ENCODE data around the gene CACUL1. TPM values are rescaled to one million over a fixed set of nuclear protein-coding genes. Genes with fewer than 3 reads are reported as not detected.
A peak's percentile ranks its signal among the peaks of the same experiment; 100 is the strongest.

Gene CACUL1
- total RNA-seq, 2 experiments from 2014 or later = 18.4 to 19.2 TPM

- DNase-seq = no peak
- Mint-ChIP-seq H3K4me1 (ENCODE audit: low read depth) (peaks cover 17% of the 10 kb centered on the region), H3K27ac (no peak overlapping the region), H3K9me3 (no peaks in the 10 kb centered on the region), H3K4me3 (no peak overlapping the region), H3K27me3 (ENCODE audit: low read depth) (no peaks in the 10 kb centered on the region), H3K36me3 (ENCODE audit: low read depth) (no peaks in the 10 kb centered on the region)
- intact Hi-C loops (cut with micrococcal nuclease) = no loop called here
- CTCF ChIA-PET = interaction anchor here (0.7 to 1.1 kb wide), 3 partner anchors 157 to 267 kb away, joined by 3 to 4 read pairs (median 3); no protein-coding TSS in a partner anchor
Observed at GRCh38 chr10:118725886-118726500, 28.8 kb downstream of the CACUL1 start.

- Mint-ChIP-seq H3K36me3 (ENCODE audit: low read depth) (no peaks in the 10 kb centered on the region), H3K4me3 (no peak overlapping the region), H3K9me3 (no peaks in the 10 kb centered on the region), H3K27ac (no peak overlapping the region), H3K4me1 (ENCODE audit: low read depth) (peaks cover 3% of the 10 kb centered on the region), H3K27me3 (ENCODE audit: low read depth) (no peaks in the 10 kb centered on the region)
- CTCF ChIA-PET = interaction anchor here (1.0 to 1.7 kb wide), 2 partner anchors 14 to 155 kb away, joined by 3 to 5 read pairs; no protein-coding TSS in a partner anchor
- DNase-seq = no peak
- intact Hi-C loops (cut with micrococcal nuclease) = no loop called here
Observed at GRCh38 chr10:118723466-118723865, 31.3 kb downstream of the CACUL1 start.

- H3K27ac Mint-ChIP-seq = no peak overlapping the region
- CTCF ChIA-PET = interaction anchor here (0.7 to 3.6 kb wide), 14 partner anchors 9 to 182 kb away, joined by 3 to 66 read pairs (median 4); partner anchors contain the start of gene CACUL1
- DNase-seq = no peak
- no peaks in the 10 kb centered on the region for H3K9me3 Mint-ChIP-seq
- no peaks in the 10 kb centered on the region for H3K27me3 Mint-ChIP-seq (ENCODE audit: low read depth)
- H3K4me3 Mint-ChIP-seq = no peak overlapping the region
- peaks cover 10% of the 10 kb centered on the region for H3K4me1 Mint-ChIP-seq (ENCODE audit: low read depth)
- no peaks in the 10 kb centered on the region for H3K36me3 Mint-ChIP-seq (ENCODE audit: low read depth)
- intact Hi-C loops (cut with micrococcal nuclease) = loop anchor here (1.0 kb wide), 3 partner anchors 127 to 153 kb away; no protein-coding TSS in a partner anchor
Observed at GRCh38 chr10:118721539-118721876, 33.3 kb downstream of the CACUL1 start.

GRCh38 chr10:118720685-118721538 lies 33.9 kb downstream of the CACUL1 start:
- no peaks in the 10 kb centered on the region for H3K27me3 Mint-ChIP-seq (ENCODE audit: low read depth)
- H3K27ac Mint-ChIP-seq = no peak overlapping the region
- H3K4me1 Mint-ChIP-seq (ENCODE audit: low read depth) = peaks cover 10% of the 10 kb centered on the region
- CTCF ChIA-PET = interaction anchor here (0.7 to 3.6 kb wide), 19 partner anchors 8 to 181 kb away, joined by 3 to 66 read pairs (median 4); partner anchors contain the start of gene CACUL1
- no peaks in the 10 kb centered on the region for H3K9me3 Mint-ChIP-seq
- H3K4me3 Mint-ChIP-seq = no peak overlapping the region
- H3K36me3 Mint-ChIP-seq (ENCODE audit: low read depth) = no peaks in the 10 kb centered on the region
- intact Hi-C loops (cut with micrococcal nuclease) = loop anchor here (1.0 kb wide), 3 partner anchors 127 to 153 kb away; no protein-coding TSS in a partner anchor
- DNase-seq = peak; percentile 82

- CTCF ChIA-PET = interaction anchor here (4.3 kb wide), 1 partner anchor 146 kb away, joined by 30 read pairs; no protein-coding TSS in a partner anchor
- H3K27ac Mint-ChIP-seq = no peak overlapping the region
- intact Hi-C loops (cut with micrococcal nuclease) = no loop called here
- no peak overlapping the region for H3K4me3 Mint-ChIP-seq
- H3K9me3 Mint-ChIP-seq = no peaks in the 10 kb centered on the region
- H3K36me3 Mint-ChIP-seq (ENCODE audit: low read depth) = no peaks in the 10 kb centered on the region
- H3K27me3 Mint-ChIP-seq (ENCODE audit: low read depth) = no peaks in the 10 kb centered on the region
- DNase-seq = no peak
- peaks cover 8% of the 10 kb centered on the region for H3K4me1 Mint-ChIP-seq (ENCODE audit: low read depth)
Observed at GRCh38 chr10:118714366-118714765, 40.4 kb downstream of the CACUL1 start.

GRCh38 chr10:118712930-118713634 lies 41.7 kb downstream of the CACUL1 start:
- Mint-ChIP-seq H3K4me3 (no peak overlapping the region), H3K9me3 (no peaks in the 10 kb centered on the region), H3K4me1 (ENCODE audit: low read depth) (peaks cover 5% of the 10 kb centered on the region), H3K36me3 (ENCODE audit: low read depth) (no peaks in the 10 kb centered on the region), H3K27me3 (ENCODE audit: low read depth) (no peaks in the 10 kb centered on the region), H3K27ac (no peak overlapping the region)
- CTCF ChIA-PET = interaction anchor here (1.1 to 1.6 kb wide), 3 partner anchors 7 to 143 kb away, joined by 3 to 5 read pairs (median 5); no protein-coding TSS in a partner anchor
- DNase-seq = no peak
- intact Hi-C loops (cut with micrococcal nuclease) = no loop called here

- Mint-ChIP-seq H3K4me3 (no peak overlapping the region), H3K9me3 (no peaks in the 10 kb centered on the region), H3K27ac (no peak overlapping the region), H3K36me3 (ENCODE audit: low read depth) (peaks cover 4% of the 10 kb centered on the region), H3K27me3 (ENCODE audit: low read depth) (no peaks in the 10 kb centered on the region), H3K4me1 (ENCODE audit: low read depth) (no peaks in the 10 kb centered on the region)
- intact Hi-C loops (cut with micrococcal nuclease) = no loop called here
- CTCF ChIA-PET = interaction anchor here (0.6 to 1.6 kb wide), 5 partner anchors 8 to 142 kb away, joined by 3 to 5 read pairs (median 4); no protein-coding TSS in a partner anchor
- no peak for DNase-seq
Observed at GRCh38 chr10:118712080-118712479, 42.7 kb downstream of the CACUL1 start.

- no peak overlapping the region for H3K27ac Mint-ChIP-seq
- H3K4me3 Mint-ChIP-seq = no peak overlapping the region
- no peaks in the 10 kb centered on the region for H3K9me3 Mint-ChIP-seq
- DNase-seq = no peak
- H3K36me3 Mint-ChIP-seq (ENCODE audit: low read depth) = peaks cover 12% of the 10 kb centered on the region
- H3K27me3 Mint-ChIP-seq (ENCODE audit: low read depth) = no peaks in the 10 kb centered on the region
- CTCF ChIA-PET = no interaction called here
- no peaks in the 10 kb centered on the region for H3K4me1 Mint-ChIP-seq (ENCODE audit: low read depth)
- intact Hi-C loops (cut with micrococcal nuclease) = no loop called here
Observed at GRCh38 chr10:118710487-118710886, 44.3 kb downstream of the CACUL1 start.

GRCh38 chr10:118708571-118708970 lies 46.2 kb downstream of the CACUL1 start:
- Mint-ChIP-seq H3K27me3 (ENCODE audit: low read depth) (no peaks in the 10 kb centered on the region), H3K4me1 (ENCODE audit: low read depth) (no peaks in the 10 kb centered on the region), H3K4me3 (no peak overlapping the region), H3K9me3 (no peaks in the 10 kb centered on the region), H3K36me3 (ENCODE audit: low read depth) (peaks cover 12% of the 10 kb centered on the region), H3K27ac (no peak overlapping the region)
- intact Hi-C loops (cut with micrococcal nuclease) = no loop called here
- no peak for DNase-seq
- CTCF ChIA-PET = interaction anchor here (0.7 to 1.8 kb wide), 2 partner anchors 13 to 22 kb away, joined by 3 to 5 read pairs; no protein-coding TSS in a partner anchor

- Mint-ChIP-seq H3K27ac (no peak overlapping the region), H3K4me3 (no peak overlapping the region), H3K36me3 (ENCODE audit: low read depth) (peaks cover 27% of the 10 kb centered on the region), H3K4me1 (ENCODE audit: low read depth) (peaks cover 21% of the 10 kb centered on the region), H3K9me3 (no peaks in the 10 kb centered on the region), H3K27me3 (ENCODE audit: low read depth) (no peaks in the 10 kb centered on the region)
- CTCF ChIA-PET = interaction anchor here (1.9 kb wide), 1 partner anchor 15 kb away, joined by 4 read pairs; no protein-coding TSS in a partner anchor
- intact Hi-C loops (cut with micrococcal nuclease) = no loop called here
- no peak for DNase-seq
Observed at GRCh38 chr10:118704711-118705110, 50.1 kb downstream of the CACUL1 start.

- peaks cover 23% of the 10 kb centered on the region for H3K36me3 Mint-ChIP-seq (ENCODE audit: low read depth)
- H3K4me3 Mint-ChIP-seq = no peak overlapping the region
- peaks cover 43% of the 10 kb centered on the region for H3K4me1 Mint-ChIP-seq (ENCODE audit: low read depth)
- no peak for DNase-seq
- no peaks in the 10 kb centered on the region for H3K27me3 Mint-ChIP-seq (ENCODE audit: low read depth)
- CTCF ChIA-PET = no interaction called here
- intact Hi-C loops (cut with micrococcal nuclease) = no loop called here
- H3K9me3 Mint-ChIP-seq = no peaks in the 10 kb centered on the region
- no peak overlapping the region for H3K27ac Mint-ChIP-seq
Observed at GRCh38 chr10:118701529-118702323, 53.0 kb downstream of the CACUL1 start.

Data from activated naive CD4-positive, alpha-beta T cell treated with anti-CD3 and anti-CD28 coated beads for 36 hours (primary cell).